HUES48 (cell line): Measurements from ENCODE around the gene LAMTOR5.

ENCODE experiments used
- H3K27ac ChIP-seq: one replicate; pipeline ENCODE4 v1.7.0; 2013; ENCODE audit warnings: low read depth, low read length, inconsistent platforms
- H3K27me3 ChIP-seq: 2 replicates; pipeline ENCODE4 v1.6.1; 2013; ENCODE audit warnings: mild to moderate bottlenecking, low read length; ENCODE audit not compliant: control insufficient read depth, insufficient read depth
- H3K36me3 ChIP-seq: 2 replicates; pipeline ENCODE4 v1.6.1; 2013; ENCODE audit warnings: low read length; ENCODE audit not compliant: control insufficient read depth, insufficient read depth
- H3K4me1 ChIP-seq: 2 replicates; pipeline ENCODE4 v1.6.1; 2013; ENCODE audit warnings: mild to moderate bottlenecking, low read length; ENCODE audit not compliant: control insufficient read depth, insufficient read depth
- H3K4me3 ChIP-seq: 2 replicates; pipeline ENCODE4 v1.5.1; 2013; ENCODE audit warnings: mild to moderate bottlenecking, low read depth, low read length
- H3K9ac ChIP-seq: 2 replicates; pipeline ENCODE4 v1.6.1; 2013; ENCODE audit warnings: mild to moderate bottlenecking, low read depth, low read length, moderate library complexity
- H3K9me3 ChIP-seq: 2 replicates; pipeline ENCODE4 v1.6.1; 2013; ENCODE audit warnings: low read length; ENCODE audit not compliant: control insufficient read depth, insufficient read depth

LAMTOR5 gene

DNA sequence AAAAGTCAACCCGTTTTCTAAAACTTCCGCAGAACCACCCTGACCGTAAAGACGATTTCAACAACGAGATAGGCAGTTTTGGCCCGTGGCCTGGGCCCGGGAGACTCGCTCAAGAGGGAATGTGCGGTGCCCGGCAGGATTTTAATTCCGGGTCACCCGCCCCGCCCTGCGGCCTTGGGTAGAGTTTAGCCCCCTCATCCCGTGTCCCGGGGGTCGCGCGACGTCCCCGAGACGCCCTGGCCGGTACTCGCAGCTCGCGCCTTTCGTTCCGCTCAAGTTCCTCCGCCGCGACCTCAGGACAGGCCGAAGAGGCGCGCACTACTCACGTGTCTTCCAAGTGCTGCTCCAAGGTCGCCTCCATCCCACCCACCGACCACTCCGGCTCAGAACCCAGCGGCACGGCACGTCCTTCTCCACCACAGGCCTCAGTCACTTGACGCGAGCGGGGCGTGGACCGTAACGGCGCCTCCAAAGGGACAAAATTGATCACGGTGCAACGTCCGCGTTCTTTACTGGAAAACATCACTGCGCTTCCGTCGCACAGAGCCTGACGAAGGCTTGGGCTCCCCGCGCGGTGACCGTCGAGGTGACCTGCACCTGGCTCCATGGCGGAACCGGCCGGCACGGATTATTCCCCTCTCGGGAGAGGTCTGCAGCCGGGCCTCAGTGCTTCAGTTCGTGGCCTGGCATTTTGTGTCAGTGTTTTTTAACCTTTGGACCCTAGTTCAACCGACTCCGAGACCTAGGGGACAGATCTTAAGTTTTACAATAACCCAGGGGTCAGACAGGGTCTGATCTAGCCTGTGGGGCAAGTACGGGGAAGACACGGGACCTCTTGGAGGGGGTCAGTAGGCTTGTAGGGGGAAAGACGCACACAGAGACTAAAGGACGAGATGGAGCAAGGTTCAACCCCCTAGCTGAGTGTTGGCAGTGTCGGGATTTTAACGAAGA, at the start of gene LAMTOR5:
TSS of gene LAMTOR5 (minus strand) at position 435 of the 951 bp plus-strand sequence. CDS start at position 361, 74 bp downstream.
- Histone ChIP-seq H3K27me3 (no peaks in the 10 kb centered on the region), H3K4me3 (peak within 1 kb of the TSS; percentile 82), H3K4me1 (no peaks in the 10 kb centered on the region), H3K27ac (peak within 1 kb of the TSS; percentile 80), H3K36me3 (peaks cover 30% of the 10 kb centered on the region), H3K9me3 (no peaks in the 10 kb centered on the region), H3K9ac (peak within 1 kb of the TSS; percentile 84)

DNA sequence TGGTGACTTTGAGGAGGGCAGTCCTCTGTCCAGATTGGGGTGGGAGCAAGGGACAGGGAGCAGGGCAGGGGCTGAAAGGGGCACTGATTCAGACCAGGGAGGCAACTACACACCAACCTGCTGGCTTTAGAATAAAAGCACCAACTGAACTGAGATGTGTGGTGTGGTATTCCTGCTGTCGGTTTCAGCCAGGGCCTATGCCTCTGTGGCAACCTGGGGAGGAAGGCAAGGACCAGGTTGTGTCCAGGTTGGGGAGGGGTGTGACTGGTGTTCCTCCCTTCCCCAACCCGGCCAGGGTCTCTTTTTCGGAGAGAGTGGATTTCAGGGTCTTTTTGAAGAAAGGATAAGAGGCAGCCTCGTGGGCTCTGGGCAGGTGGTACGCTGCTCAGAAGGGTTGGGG, 49.7 kb upstream of the LAMTOR5 start:
- Histone ChIP-seq H3K4me3 (no peak overlapping the region), H3K27me3 (no peaks in the 10 kb centered on the region), H3K9me3 (no peaks in the 10 kb centered on the region), H3K9ac (no peak overlapping the region), H3K4me1 (peaks cover 7% of the 10 kb centered on the region), H3K27ac (no peak overlapping the region), H3K36me3 (no peaks in the 10 kb centered on the region)

DNA sequence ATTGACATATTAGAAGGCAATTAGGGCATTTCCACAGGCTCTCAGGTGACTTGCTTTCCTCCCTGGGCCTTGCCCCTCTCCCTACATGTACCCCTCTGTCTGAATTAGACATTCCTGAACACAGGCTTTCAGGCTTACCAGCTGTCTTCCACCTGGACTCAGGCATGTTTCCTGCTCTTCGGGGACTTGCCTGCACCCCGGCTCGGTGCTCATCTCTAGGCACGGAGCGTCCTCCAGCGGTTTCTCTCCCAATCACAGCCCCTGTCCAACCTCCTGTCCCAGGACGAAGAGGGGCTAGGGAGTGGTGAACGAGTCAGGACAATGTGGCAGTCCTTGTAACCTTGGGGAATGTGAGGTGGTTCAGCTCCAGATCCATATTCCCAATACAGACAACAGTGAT, 47.7 kb upstream of the LAMTOR5 start:
- Histone ChIP-seq H3K4me3 (no peak overlapping the region), H3K9me3 (no peaks in the 10 kb centered on the region), H3K4me1 (peaks cover 12% of the 10 kb centered on the region), H3K36me3 (no peaks in the 10 kb centered on the region), H3K9ac (no peak overlapping the region), H3K27ac (no peak overlapping the region), H3K27me3 (no peaks in the 10 kb centered on the region)

DNA sequence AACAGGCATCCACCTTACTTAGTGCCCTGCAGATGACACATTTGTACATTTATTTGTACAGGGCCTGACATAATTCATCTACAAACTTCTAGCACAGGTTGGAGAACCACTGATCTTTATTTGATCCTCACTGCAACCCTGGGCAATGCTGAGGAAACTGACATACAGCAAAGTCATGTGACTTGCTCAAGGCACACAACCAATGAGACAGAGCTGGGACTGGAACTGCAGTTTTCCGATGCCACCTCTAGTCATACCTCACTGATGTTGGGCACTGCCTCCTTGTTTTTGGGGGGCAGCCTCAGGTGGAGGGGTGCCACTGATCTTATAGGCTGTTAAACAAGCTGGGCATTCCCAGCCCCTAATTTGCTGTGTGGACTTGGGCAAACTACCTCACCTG, 46.8 kb upstream of the LAMTOR5 start:
- Histone ChIP-seq H3K27ac (no peak overlapping the region), H3K36me3 (no peaks in the 10 kb centered on the region), H3K9me3 (no peaks in the 10 kb centered on the region), H3K9ac (no peak overlapping the region), H3K4me1 (peaks cover 20% of the 10 kb centered on the region), H3K27me3 (no peaks in the 10 kb centered on the region), H3K4me3 (no peak overlapping the region)

DNA sequence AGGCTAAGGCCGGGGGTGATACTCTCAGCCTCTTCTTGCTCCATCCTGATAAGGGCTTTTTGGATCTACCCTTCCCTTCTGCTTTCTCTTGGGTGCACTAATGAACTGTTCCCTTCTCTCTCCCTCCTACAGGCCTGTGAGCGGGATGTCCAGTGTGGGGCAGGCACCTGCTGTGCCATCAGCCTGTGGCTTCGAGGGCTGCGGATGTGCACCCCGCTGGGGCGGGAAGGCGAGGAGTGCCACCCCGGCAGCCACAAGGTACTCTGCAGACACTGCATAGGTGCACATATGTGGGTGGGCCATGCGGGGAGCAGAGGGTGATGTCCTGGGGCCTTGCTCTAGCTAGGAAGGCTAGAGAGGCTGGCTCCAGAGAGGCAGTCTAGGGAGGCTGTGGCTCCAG, 46.3 kb upstream of the LAMTOR5 start:
- no peak overlapping the region for H3K9ac ChIP-seq
- no peak overlapping the region for H3K4me3 ChIP-seq
- H3K27ac ChIP-seq, result no peak overlapping the region
- H3K4me1 ChIP-seq, result peaks cover 20% of the 10 kb centered on the region
- H3K9me3 ChIP-seq, result no peaks in the 10 kb centered on the region
- no peaks in the 10 kb centered on the region for H3K36me3 ChIP-seq
- no peaks in the 10 kb centered on the region for H3K27me3 ChIP-seq

DNA sequence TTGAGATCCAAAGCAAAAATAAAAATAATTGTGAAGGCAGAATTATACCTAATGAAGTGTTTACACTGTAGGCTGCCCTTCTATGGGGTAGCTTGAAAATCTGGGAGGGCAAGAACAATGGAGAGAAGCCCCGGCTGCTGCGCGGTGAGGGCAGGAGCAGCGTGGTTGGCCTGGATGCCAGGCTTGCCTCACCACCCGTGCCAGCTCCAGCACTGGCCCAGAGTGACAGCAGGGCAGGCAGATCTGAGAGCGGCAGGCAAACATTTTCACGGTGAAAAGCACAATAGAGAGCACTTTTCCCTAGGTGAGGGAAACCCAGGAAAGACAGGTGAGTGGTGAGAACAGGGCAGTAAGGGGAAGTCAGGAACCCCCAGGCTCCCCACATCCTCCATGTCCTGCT, 44.8 kb upstream of the LAMTOR5 start:
- Histone ChIP-seq H3K4me1 (peaks cover 20% of the 10 kb centered on the region), H3K27ac (no peak overlapping the region), H3K27me3 (no peaks in the 10 kb centered on the region), H3K4me3 (no peak overlapping the region), H3K9ac (no peak overlapping the region), H3K36me3 (no peaks in the 10 kb centered on the region), H3K9me3 (no peaks in the 10 kb centered on the region)

DNA sequence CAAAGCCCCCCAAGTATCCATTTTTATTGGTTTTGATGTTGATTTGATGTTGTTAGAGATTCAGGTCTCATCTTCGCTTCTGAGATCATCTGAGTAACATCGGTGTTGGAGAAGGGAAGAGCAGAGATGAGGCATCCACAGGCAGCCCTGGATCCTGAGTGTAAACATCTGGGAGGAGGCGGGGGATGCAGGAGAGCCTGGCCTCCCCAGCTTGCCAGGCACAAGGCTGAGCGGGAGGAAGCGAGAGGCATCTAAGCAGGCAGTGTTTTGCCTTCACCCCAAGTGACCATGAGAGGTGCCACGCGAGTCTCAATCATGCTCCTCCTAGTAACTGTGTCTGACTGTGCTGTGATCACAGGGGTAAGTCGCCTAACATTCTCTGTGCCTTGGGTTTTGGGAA, 43.4 kb upstream of the LAMTOR5 start, which contains the start of gene PROK1:
TSS of gene PROK1 (plus strand) at position 221 of the 400 bp plus-strand sequence. CDS start at position 289, 68 bp downstream.
- Histone ChIP-seq H3K36me3 (no peaks in the 10 kb centered on the region), H3K4me3 (no peak within 1 kb of the TSS), H3K27ac (no peak within 1 kb of the TSS), H3K9ac (no peak within 1 kb of the TSS), H3K4me1 (peaks cover 20% of the 10 kb centered on the region), H3K9me3 (no peaks in the 10 kb centered on the region), H3K27me3 (no peaks in the 10 kb centered on the region)

DNA sequence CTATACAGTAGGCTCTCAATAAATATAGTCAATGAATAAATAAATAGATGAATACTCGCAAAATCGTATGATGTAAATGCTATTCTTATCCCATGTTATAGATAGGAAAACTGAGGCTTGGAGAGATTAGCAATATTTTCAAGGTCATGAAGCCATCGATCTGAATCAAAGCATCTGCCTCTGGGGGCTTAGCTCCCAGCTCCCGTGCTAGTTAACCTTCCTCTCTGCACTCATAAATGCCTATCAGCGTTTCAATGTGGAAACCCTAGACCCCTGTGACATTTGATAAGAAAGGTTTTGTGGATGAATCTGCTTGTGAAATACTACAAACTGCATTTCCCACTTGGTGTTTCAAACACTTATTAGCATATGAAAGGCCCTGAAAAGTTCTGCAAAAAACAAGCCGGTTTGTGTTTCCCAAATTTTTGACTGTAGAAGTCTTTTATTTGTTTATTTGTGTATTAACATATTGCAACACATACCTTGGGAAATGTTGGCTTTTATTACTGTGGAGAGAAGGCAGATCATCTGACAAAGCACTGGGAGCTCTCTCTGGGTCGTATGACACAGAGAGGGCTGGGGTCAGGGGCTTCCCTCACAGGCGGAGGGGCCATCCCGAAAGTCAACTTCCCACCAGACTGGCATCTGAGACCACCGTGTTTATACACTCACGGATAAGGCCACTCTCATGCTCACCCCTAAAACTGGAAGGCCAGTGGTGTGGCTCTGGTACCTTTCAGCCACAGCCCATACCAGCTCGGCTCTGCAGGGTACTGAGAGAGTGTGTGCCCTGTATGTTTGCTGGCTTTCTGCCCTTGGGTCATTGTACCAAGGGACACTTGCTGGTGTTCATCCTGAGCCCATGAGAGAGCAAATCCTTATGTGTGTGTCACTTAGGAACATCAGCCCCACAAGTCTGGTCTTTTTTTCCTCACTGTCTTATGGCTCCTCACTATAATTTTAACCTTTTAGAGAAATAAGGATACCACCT, 42.5 kb upstream of the LAMTOR5 start:
- Histone ChIP-seq H3K9ac (no peak overlapping the region), H3K36me3 (no peaks in the 10 kb centered on the region), H3K9me3 (no peaks in the 10 kb centered on the region), H3K4me1 (peaks cover 18% of the 10 kb centered on the region), H3K27ac (no peak overlapping the region), H3K4me3 (no peak overlapping the region), H3K27me3 (no peaks in the 10 kb centered on the region)

DNA sequence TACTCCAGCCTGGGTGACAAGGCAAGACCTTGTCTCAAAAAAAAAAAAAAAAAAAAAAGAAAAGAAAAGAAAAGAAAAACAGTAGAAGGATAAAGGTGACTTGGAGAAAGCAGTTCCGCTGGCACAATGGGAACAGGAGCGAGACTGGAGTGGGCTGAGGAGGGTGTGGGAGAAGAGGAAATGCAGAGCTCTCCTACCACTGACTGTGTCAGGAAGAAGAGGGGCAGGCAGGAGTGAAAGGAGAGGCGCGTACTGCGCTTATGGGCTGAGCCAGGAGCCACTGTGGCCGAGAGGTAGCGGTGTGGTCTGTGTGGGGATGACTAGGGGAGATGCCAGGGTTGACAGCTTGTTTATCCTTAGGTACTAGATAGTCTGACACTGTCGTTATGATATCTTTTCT, 37.1 kb upstream of the LAMTOR5 start:
- Histone ChIP-seq H3K9ac (no peak overlapping the region), H3K27me3 (no peaks in the 10 kb centered on the region), H3K4me3 (no peak overlapping the region), H3K27ac (no peak overlapping the region), H3K4me1 (0 out of 2 replicates have a peak, but pooled peaks cover 2% of the 10 kb centered on the region), H3K36me3 (no peaks in the 10 kb centered on the region), H3K9me3 (no peaks in the 10 kb centered on the region)

DNA sequence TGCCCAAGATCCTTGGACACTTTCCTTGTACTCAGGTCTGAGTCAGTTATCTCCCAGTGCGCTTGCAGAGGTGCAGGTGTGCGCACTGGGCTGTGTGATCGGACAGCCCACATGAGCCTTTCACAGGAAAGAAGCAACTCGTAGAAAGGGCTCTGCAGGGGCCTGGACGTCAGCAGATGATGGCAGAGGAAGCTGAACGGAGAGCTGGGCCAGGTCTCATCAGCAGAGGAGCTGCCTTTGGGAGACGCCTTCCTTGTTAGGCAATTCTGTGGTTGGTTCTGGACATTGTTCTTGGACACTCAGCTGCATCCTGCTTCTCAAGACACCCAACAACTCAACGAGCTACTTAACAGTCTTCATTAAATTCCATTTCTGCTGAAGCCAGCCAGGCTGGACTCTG, 36.0 kb upstream of the LAMTOR5 start:
- Histone ChIP-seq H3K9ac (no peak overlapping the region), H3K27me3 (no peaks in the 10 kb centered on the region), H3K4me3 (no peak overlapping the region), H3K9me3 (no peaks in the 10 kb centered on the region), H3K4me1 (no peaks in the 10 kb centered on the region), H3K27ac (no peak overlapping the region), H3K36me3 (no peaks in the 10 kb centered on the region)
